BLaER1 treated with 17β-estradiol and CSF1 and Interleukin-3, amounts not matched to agents 10 nM and 100 nM (cell line): ENCODE data around the gene TMED1.

ENCODE experiments used
- H3K27ac ChIP-seq, 11 experiments: shearing (Covaris generic); formaldehyde crosslinking; 2 replicates each; pipeline ENCODE4 v1.8.1; 2022
- H3K27me3 ChIP-seq, 11 experiments: shearing (Covaris generic); formaldehyde crosslinking; 2 replicates each; pipeline ENCODE4 v1.8.1; 2022
- H3K36me3 ChIP-seq, 11 experiments: shearing (Covaris generic); formaldehyde crosslinking; 2 replicates each; pipeline ENCODE4 v1.8.1; 2022
- H3K4me1 ChIP-seq, 10 experiments: shearing (Covaris generic); formaldehyde crosslinking; 2 replicates each; pipeline ENCODE4 v1.8.1; 2022
- H3K4me2 ChIP-seq, 11 experiments: shearing (Covaris generic); formaldehyde crosslinking; 2 replicates each; pipeline ENCODE4 v1.8.1; 2022
- H3K4me3 ChIP-seq, 10 experiments: shearing (Covaris generic); formaldehyde crosslinking; 2 replicates each; pipeline ENCODE4 v1.8.1; 2022
- H3K9ac ChIP-seq, 11 experiments: shearing (Covaris generic); formaldehyde crosslinking; 2 replicates each; pipeline ENCODE4 v1.8.1; 2022
- H3K9me3 ChIP-seq, 11 experiments: shearing (Covaris generic); formaldehyde crosslinking; replicated peaks in 1 of 11; 2 replicates each; pipeline ENCODE4 v1.8.1; 2022
- H4K20me1 ChIP-seq, 11 experiments: shearing (Covaris generic); formaldehyde crosslinking; 2 replicates each; pipeline ENCODE4 v1.8.1; 2022
- Cebpa-rat ChIP-seq, 11 experiments: shearing (Covaris generic); IDR thresholded peaks; 2 replicates each; pipeline ENCODE4 v1.8.1; 2022

The TMED1 gene

GRCh38 chr19:10815007-10815536 lies 20.9 kb downstream of the TMED1 start:
- H3K4me3 ChIP-seq = no peak overlapping the region
- H3K27me3 ChIP-seq = no peaks in the 10 kb centered on the region
- H3K27ac ChIP-seq = peak overlapping the region in 9 of 11 experiments; percentile 5 to 80 (median 38); a peak in 15 of 22 replicates
- H3K4me1 ChIP-seq = peaks cover 0 to 55% (median 37%) of the 10 kb centered on the region in 10 experiments; a peak in 17 of 20 replicates
- H4K20me1 ChIP-seq = peaks cover 8 to 86% (median 60%) of the 10 kb centered on the region in 11 experiments; a peak in 17 of 22 replicates
- TF ChIP-seq Cebpa-rat (IDR thresholded peaks at IDR 0.05) = no peak
- peaks cover 85 to 100% (median 98%) of the 10 kb centered on the region in 11 experiments for H3K36me3 ChIP-seq
- H3K9ac ChIP-seq = peak overlapping the region in 4 of 11 experiments; percentile 19 to 29 (median 22); a peak in 2 of 22 replicates
- no peak overlapping the region; a peak in 1 of 22 replicates for H3K4me2 ChIP-seq
- no peaks in the 10 kb centered on the region for H3K9me3 ChIP-seq

GRCh38 chr19:10812902-10813404 lies 23.1 kb downstream of the TMED1 start:
- H3K9ac ChIP-seq = peak overlapping the region in 10 of 11 experiments; percentile 2 to 66 (median 34); a peak in 13 of 22 replicates
- peak overlapping the region; percentile 39 to 80 (median 63); a peak in 20 of 22 replicates for H3K27ac ChIP-seq
- H3K36me3 ChIP-seq = peaks cover 82 to 100% (median 98%) of the 10 kb centered on the region in 11 experiments
- peaks cover 11 to 82% (median 51%) of the 10 kb centered on the region in 11 experiments; a peak in 16 of 22 replicates for H4K20me1 ChIP-seq
- H3K9me3 ChIP-seq = no peaks in the 10 kb centered on the region
- H3K27me3 ChIP-seq = no peaks in the 10 kb centered on the region
- H3K4me3 ChIP-seq = 0 out of 20 replicates have a peak overlapping the region, but pooled peaks of 1 of the 10 experiments have one; percentile 38
- TF ChIP-seq Cebpa-rat (IDR thresholded peaks at IDR 0.05) = no peak
- peaks cover 0 to 76% (median 51%) of the 10 kb centered on the region in 10 experiments; a peak in 17 of 20 replicates for H3K4me1 ChIP-seq
- H3K4me2 ChIP-seq = peak overlapping the region in 9 of 11 experiments; percentile 33 to 91 (median 70); a peak in 16 of 22 replicates

GRCh38 chr19:10812196-10812595 lies 23.8 kb downstream of the TMED1 start:
- Histone ChIP-seq H3K27me3 (no peaks in the 10 kb centered on the region), H3K27ac (peak overlapping the region in 8 of 11 experiments; percentile 48 to 80 (median 64); a peak in 18 of 22 replicates)

GRCh38 chr19:10811391-10812111 lies 24.5 kb downstream of the TMED1 start:
- peaks cover 11 to 67% (median 43%) of the 10 kb centered on the region in 11 experiments; a peak in 16 of 22 replicates for H4K20me1 ChIP-seq
- no peaks in the 10 kb centered on the region for H3K9me3 ChIP-seq
- no peaks in the 10 kb centered on the region for H3K27me3 ChIP-seq
- peaks cover 0 to 79% (median 51%) of the 10 kb centered on the region in 10 experiments; a peak in 17 of 20 replicates for H3K4me1 ChIP-seq
- H3K4me3 ChIP-seq = no peak overlapping the region
- H3K36me3 ChIP-seq = peaks cover 78 to 100% (median 99%) of the 10 kb centered on the region in 11 experiments
- H3K4me2 ChIP-seq = peak overlapping the region in 8 of 11 experiments; percentile 38 to 91 (median 74); a peak in 13 of 22 replicates
- H3K9ac ChIP-seq = peak overlapping the region in 8 of 11 experiments; percentile 13 to 57 (median 32); a peak in 9 of 22 replicates
- peak overlapping the region in 9 of 11 experiments; percentile 10 to 80 (median 63); a peak in 19 of 22 replicates for H3K27ac ChIP-seq
- TF ChIP-seq Cebpa-rat (IDR thresholded peaks at IDR 0.05) = no peak

More at GRCh38 chr19:10812196-10812595, 23.8 kb downstream of the TMED1 start:
- no peak overlapping the region for H3K4me3 ChIP-seq
- no peak for TF ChIP-seq Cebpa-rat (IDR thresholded peaks at IDR 0.05)
- H3K9ac ChIP-seq = peak overlapping the region in 7 of 11 experiments; percentile 3 to 57 (median 32); a peak in 9 of 22 replicates
- peak overlapping the region in 8 of 11 experiments; percentile 38 to 91 (median 74); a peak in 15 of 22 replicates for H3K4me2 ChIP-seq
- H3K9me3 ChIP-seq = no peaks in the 10 kb centered on the region
- H3K4me1 ChIP-seq = peaks cover 0 to 79% (median 51%) of the 10 kb centered on the region in 10 experiments; a peak in 17 of 20 replicates
- H4K20me1 ChIP-seq = peaks cover 11 to 74% (median 49%) of the 10 kb centered on the region in 11 experiments; a peak in 16 of 22 replicates
- peaks cover 79 to 100% (median 99%) of the 10 kb centered on the region in 11 experiments for H3K36me3 ChIP-seq

- no peaks in the 10 kb centered on the region for H3K27me3 ChIP-seq
- H3K4me1 ChIP-seq = peaks cover 0 to 85% (median 64%) of the 10 kb centered on the region in 10 experiments; a peak in 17 of 20 replicates
- H4K20me1 ChIP-seq = peaks cover 7 to 61% (median 38%) of the 10 kb centered on the region in 11 experiments; a peak in 15 of 22 replicates
- H3K9ac ChIP-seq = peak overlapping the region in 6 of 11 experiments; percentile 10 to 64 (median 36); a peak in 7 of 22 replicates
- peaks cover 78 to 100% (median 99%) of the 10 kb centered on the region in 11 experiments for H3K36me3 ChIP-seq
- H3K27ac ChIP-seq = peak overlapping the region in 9 of 11 experiments; percentile 6 to 80 (median 48); a peak in 16 of 22 replicates
- H3K4me2 ChIP-seq = peak overlapping the region in 6 of 11 experiments; percentile 9 to 89 (median 82); a peak in 10 of 22 replicates
- TF ChIP-seq Cebpa-rat (IDR thresholded peaks at IDR 0.05) = no peak
- H3K9me3 ChIP-seq = no peaks in the 10 kb centered on the region
- no peak overlapping the region for H3K4me3 ChIP-seq
Observed at GRCh38 chr19:10809651-10810285, 26.2 kb downstream of the TMED1 start.

GRCh38 chr19:10808937-10809649 lies 26.9 kb downstream of the TMED1 start:
- no peak for TF ChIP-seq Cebpa-rat (IDR thresholded peaks at IDR 0.05)
- Histone ChIP-seq H3K4me3 (no peak overlapping the region), H3K4me2 (peak overlapping the region in 6 of 11 experiments; percentile 9 to 89 (median 82); a peak in 10 of 22 replicates), H3K27me3 (no peaks in the 10 kb centered on the region), H3K4me1 (peaks cover 0 to 85% (median 70%) of the 10 kb centered on the region in 10 experiments; a peak in 17 of 20 replicates), H3K9me3 (no peaks in the 10 kb centered on the region), H3K36me3 (peaks cover 78 to 100% (median 99%) of the 10 kb centered on the region in 11 experiments), H3K9ac (peak overlapping the region in 6 of 11 experiments; percentile 10 to 64 (median 36); a peak in 6 of 22 replicates), H3K27ac (peak overlapping the region in 9 of 11 experiments; percentile 6 to 80 (median 48); a peak in 16 of 22 replicates), H4K20me1 (peaks cover 7 to 64% (median 40%) of the 10 kb centered on the region in 11 experiments; a peak in 16 of 22 replicates)

- peaks cover 90 to 100% (median 100%) of the 10 kb centered on the region in 11 experiments for H3K36me3 ChIP-seq
- TF ChIP-seq Cebpa-rat (IDR thresholded peaks at IDR 0.05) = no peak; a peak in 2 of 22 replicates
- H3K9ac ChIP-seq = peak overlapping the region in 6 of 11 experiments; percentile 5 to 45 (median 26); a peak in 4 of 22 replicates
- peak overlapping the region in 6 of 11 experiments; percentile 19 to 56 (median 31); a peak in 9 of 22 replicates for H3K27ac ChIP-seq
- H3K4me2 ChIP-seq = peak overlapping the region in 7 of 11 experiments; percentile 24 to 62 (median 36); a peak in 12 of 22 replicates
- H3K4me3 ChIP-seq = no peak overlapping the region
- no peaks in the 10 kb centered on the region for H3K9me3 ChIP-seq
- no peaks in the 10 kb centered on the region for H3K27me3 ChIP-seq
- peaks cover 11 to 75% (median 61%) of the 10 kb centered on the region in 11 experiments; a peak in 18 of 22 replicates for H4K20me1 ChIP-seq
- H3K4me1 ChIP-seq = peaks cover 0 to 68% (median 45%) of the 10 kb centered on the region in 10 experiments; a peak in 13 of 20 replicates
Observed at GRCh38 chr19:10805758-10806247, 30.2 kb downstream of the TMED1 start.
